ENCODE data around the gene GLG1. TPM values are rescaled to one million over a fixed set of nuclear protein-coding genes. Genes with fewer than 3 reads are reported as not detected.

GLG1 gene
- total and polyA plus RNA-seq, 4 donors = 107 to 149 (median 121) TPM

- WGBS (ENCODE audit: insufficient coverage) = 90% methylated on average over 3 of the region's 9 CpGs
- DNase-seq (ENCODE audit: low read depth in 4 of 6, low spot score in 6 of 6) = peak in 1 of 6 donors; percentile 17
- peaks cover 7% of the 10 kb centered on the region for H3K4me1 ChIP-seq (ENCODE audit: control insufficient read depth, insufficient read depth, low read length)
These were observed 5.6 kb downstream of the GLG1 start for GRCh38 chr16:74601126-74601871.

GRCh38 chr16:74596586-74596985, 10.3 kb downstream of the GLG1 start:
- Histone ChIP-seq H3K27ac (ENCODE audit: low read depth, low read length) (no peak overlapping the region), H3K27me3 (ENCODE audit: control insufficient read depth, insufficient read depth, low read length) (no peaks in the 10 kb centered on the region), H3K4me3 (ENCODE audit: low read depth, low read length) (no peak overlapping the region), H3K9me3 (ENCODE audit: control insufficient read depth, insufficient read depth, low read length) (no peaks in the 10 kb centered on the region), H3K4me1 (ENCODE audit: control insufficient read depth, insufficient read depth, low read length) (peaks cover 7% of the 10 kb centered on the region), H3K36me3 (ENCODE audit: control insufficient read depth, insufficient read depth, low read length) (no peaks in the 10 kb centered on the region)
- DNase-seq (ENCODE audit: low read depth in 4 of 6, low spot score in 6 of 6) = no peak
- WGBS (ENCODE audit: insufficient coverage) = no CpG with 5 or more reads among the region's 2 CpGs

More at GRCh38 chr16:74601126-74601871, 5.6 kb downstream of the GLG1 start:
- H3K9me3 ChIP-seq (ENCODE audit: control insufficient read depth, insufficient read depth, low read length) = no peaks in the 10 kb centered on the region
- no peak overlapping the region for H3K27ac ChIP-seq (ENCODE audit: low read depth, low read length)
- no peaks in the 10 kb centered on the region for H3K27me3 ChIP-seq (ENCODE audit: control insufficient read depth, insufficient read depth, low read length)
- no peak overlapping the region for H3K4me3 ChIP-seq (ENCODE audit: low read depth, low read length)
- no peaks in the 10 kb centered on the region for H3K36me3 ChIP-seq (ENCODE audit: control insufficient read depth, insufficient read depth, low read length)

DNA sequence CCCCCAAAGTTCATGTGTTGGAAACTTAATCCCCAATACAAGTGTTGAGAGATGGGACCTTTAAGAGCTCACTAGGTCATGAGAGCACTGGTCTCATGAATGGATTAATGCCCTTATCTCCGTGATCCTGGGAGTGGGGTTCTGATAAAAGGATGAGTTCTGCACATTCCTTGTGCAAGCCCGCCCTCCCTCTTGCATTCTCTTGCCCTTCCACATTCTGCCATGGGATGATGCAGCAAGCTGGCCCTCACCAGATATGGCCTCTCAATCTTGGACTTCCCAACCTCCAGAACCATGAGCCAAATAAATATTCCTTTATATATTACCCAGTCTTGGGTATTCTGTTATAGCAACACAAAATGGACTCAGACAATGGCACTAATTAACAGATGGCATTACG, 14.1 kb downstream of the GLG1 start:
- WGBS (ENCODE audit: insufficient coverage) = 100% methylated on average over 1 of the region's 3 CpGs
- Histone ChIP-seq H3K4me1 (ENCODE audit: control insufficient read depth, insufficient read depth, low read length) (peaks cover 7% of the 10 kb centered on the region), H3K27ac (ENCODE audit: low read depth, low read length) (no peak overlapping the region), H3K9me3 (ENCODE audit: control insufficient read depth, insufficient read depth, low read length) (no peaks in the 10 kb centered on the region), H3K4me3 (ENCODE audit: low read depth, low read length) (no peak overlapping the region), H3K36me3 (ENCODE audit: control insufficient read depth, insufficient read depth, low read length) (no peaks in the 10 kb centered on the region), H3K27me3 (ENCODE audit: control insufficient read depth, insufficient read depth, low read length) (no peaks in the 10 kb centered on the region)
- DNase-seq (ENCODE audit: low read depth in 4 of 6, low spot score in 6 of 6) = no peak

DNA sequence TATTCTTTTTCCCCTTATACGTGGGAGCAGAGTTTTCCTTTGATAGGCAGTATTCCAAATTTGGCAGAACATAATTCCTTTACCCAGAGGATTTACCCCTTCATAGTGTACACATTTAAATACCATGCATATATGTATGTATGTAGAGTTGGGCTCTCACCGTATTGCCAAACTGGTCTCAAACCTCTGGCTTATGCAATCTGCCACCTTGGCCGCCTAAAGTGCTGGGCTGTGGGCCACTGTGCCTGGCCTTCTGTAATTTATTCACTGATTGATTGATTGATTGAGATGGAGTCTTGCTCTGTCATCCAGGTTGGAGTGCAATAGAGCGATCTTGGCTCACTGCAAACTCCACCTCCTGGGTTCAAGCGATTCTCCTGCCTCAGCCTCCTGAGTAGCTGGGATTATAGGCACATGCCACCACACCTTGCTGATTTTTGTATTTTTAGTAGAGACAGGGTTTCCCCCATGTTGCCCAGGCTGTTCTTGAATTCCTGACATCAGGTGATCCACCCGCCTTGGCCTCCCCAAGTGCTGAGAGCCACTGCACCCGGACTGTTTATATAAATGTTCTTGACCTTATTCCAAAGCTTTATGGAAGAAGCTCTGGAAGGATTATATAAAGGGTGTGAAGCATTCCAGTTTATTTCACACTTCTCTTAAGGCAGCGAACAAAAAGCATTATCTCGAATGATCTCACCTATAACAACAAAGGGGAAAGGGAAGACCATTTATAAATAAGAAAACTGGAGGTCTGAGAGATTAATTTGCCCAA, 14.9 kb downstream of the GLG1 start:
- Histone ChIP-seq H3K4me3 (ENCODE audit: low read depth, low read length) (no peak overlapping the region), H3K27ac (ENCODE audit: low read depth, low read length) (no peak overlapping the region), H3K4me1 (ENCODE audit: control insufficient read depth, insufficient read depth, low read length) (peaks cover 7% of the 10 kb centered on the region), H3K36me3 (ENCODE audit: control insufficient read depth, insufficient read depth, low read length) (no peaks in the 10 kb centered on the region), H3K27me3 (ENCODE audit: control insufficient read depth, insufficient read depth, low read length) (no peaks in the 10 kb centered on the region), H3K9me3 (ENCODE audit: control insufficient read depth, insufficient read depth, low read length) (no peaks in the 10 kb centered on the region)
- 50% methylated on average over 2 of the region's 9 CpGs for WGBS (ENCODE audit: insufficient coverage)
- no peak for DNase-seq (ENCODE audit: low read depth in 4 of 6, low spot score in 6 of 6)

GRCh38 chr16:74586948-74587347, 20.0 kb downstream of the GLG1 start:
- no peaks in the 10 kb centered on the region for H3K36me3 ChIP-seq (ENCODE audit: control insufficient read depth, insufficient read depth, low read length)
- no peaks in the 10 kb centered on the region for H3K4me1 ChIP-seq (ENCODE audit: control insufficient read depth, insufficient read depth, low read length)
- H3K27me3 ChIP-seq (ENCODE audit: control insufficient read depth, insufficient read depth, low read length) = no peaks in the 10 kb centered on the region
- DNase-seq (ENCODE audit: low read depth in 4 of 6, low spot score in 6 of 6) = no peak
- no peak overlapping the region for H3K4me3 ChIP-seq (ENCODE audit: low read depth, low read length)
- H3K27ac ChIP-seq (ENCODE audit: low read depth, low read length) = no peak overlapping the region
- WGBS (ENCODE audit: insufficient coverage) = 53% methylated on average over 3 of the region's 6 CpGs
- no peaks in the 10 kb centered on the region for H3K9me3 ChIP-seq (ENCODE audit: control insufficient read depth, insufficient read depth, low read length)

- Histone ChIP-seq H3K9me3 (ENCODE audit: control insufficient read depth, insufficient read depth, low read length) (no peaks in the 10 kb centered on the region), H3K4me3 (ENCODE audit: low read depth, low read length) (no peak overlapping the region), H3K27me3 (ENCODE audit: control insufficient read depth, insufficient read depth, low read length) (no peaks in the 10 kb centered on the region), H3K27ac (ENCODE audit: low read depth, low read length) (no peak overlapping the region), H3K36me3 (ENCODE audit: control insufficient read depth, insufficient read depth, low read length) (no peaks in the 10 kb centered on the region), H3K4me1 (ENCODE audit: control insufficient read depth, insufficient read depth, low read length) (no peaks in the 10 kb centered on the region)
- DNase-seq (ENCODE audit: low read depth in 4 of 6, low spot score in 6 of 6) = no peak
- WGBS (ENCODE audit: insufficient coverage) = 100% methylated on average over 1 of the region's 6 CpGs
These were observed 21.0 kb downstream of the GLG1 start for GRCh38 chr16:74585846-74586443.

DNA sequence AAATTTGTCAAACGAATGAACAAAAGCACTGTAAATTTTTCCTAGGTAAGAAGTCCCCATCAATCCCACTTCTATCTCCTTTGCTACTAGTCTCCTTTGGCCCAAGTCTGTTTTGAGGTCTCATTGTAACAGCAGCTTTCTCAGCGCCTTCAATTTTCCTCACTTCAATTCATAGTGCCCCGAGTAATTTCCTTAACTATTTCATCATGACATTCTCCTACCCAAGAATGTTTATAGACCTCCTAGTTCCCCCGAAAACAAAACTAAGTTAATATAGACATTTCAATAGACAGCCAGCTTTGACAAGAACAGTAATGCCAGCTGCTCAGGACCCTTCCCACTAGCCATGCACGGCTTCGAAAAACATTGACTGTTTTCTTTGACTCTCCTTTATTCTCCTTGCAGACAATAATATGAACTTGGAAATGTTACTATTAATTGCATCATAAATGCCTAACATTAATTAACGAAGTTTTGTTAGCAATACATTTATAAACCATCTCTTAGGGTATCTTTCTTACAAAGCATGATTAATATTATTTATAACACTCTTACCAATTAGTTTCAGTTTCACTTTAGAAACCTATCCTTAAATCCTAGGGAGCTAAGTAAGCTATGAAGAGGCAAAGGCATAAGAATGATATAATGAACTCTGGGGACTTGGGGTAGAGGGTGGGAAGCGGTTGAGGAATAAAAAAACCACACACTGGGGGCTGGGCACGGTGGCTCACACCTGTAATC, 22.8 kb downstream of the GLG1 start:
- 96% methylated on average over 4 of the region's 9 CpGs for WGBS (ENCODE audit: insufficient coverage)
- Histone ChIP-seq H3K9me3 (ENCODE audit: control insufficient read depth, insufficient read depth, low read length) (no peaks in the 10 kb centered on the region), H3K4me1 (ENCODE audit: control insufficient read depth, insufficient read depth, low read length) (no peaks in the 10 kb centered on the region), H3K4me3 (ENCODE audit: low read depth, low read length) (no peak overlapping the region), H3K36me3 (ENCODE audit: control insufficient read depth, insufficient read depth, low read length) (no peaks in the 10 kb centered on the region), H3K27ac (ENCODE audit: low read depth, low read length) (no peak overlapping the region), H3K27me3 (ENCODE audit: control insufficient read depth, insufficient read depth, low read length) (no peaks in the 10 kb centered on the region)
- DNase-seq (ENCODE audit: low read depth in 4 of 6, low spot score in 6 of 6) = no peak

DNA sequence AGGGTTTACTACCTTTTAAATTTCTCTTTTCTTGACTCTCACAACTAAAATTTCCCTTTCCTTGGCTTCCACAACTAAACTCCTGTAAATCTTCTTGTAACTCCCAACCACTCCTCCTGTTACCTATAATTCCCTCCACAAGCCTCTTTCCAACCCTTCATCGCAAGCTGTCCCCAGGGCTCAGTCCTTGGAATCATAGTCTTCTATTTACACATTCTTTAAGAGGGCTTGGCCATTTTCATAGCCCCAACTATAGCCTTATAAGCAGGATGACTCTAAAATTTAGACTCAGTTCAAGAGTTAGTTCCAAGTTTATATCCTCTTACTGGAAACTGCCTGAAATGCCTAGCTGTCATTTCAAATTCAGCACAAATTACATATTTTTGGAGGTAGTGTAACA, 23.9 kb downstream of the GLG1 start:
- Histone ChIP-seq H3K27ac (ENCODE audit: low read depth, low read length) (no peak overlapping the region), H3K9me3 (ENCODE audit: control insufficient read depth, insufficient read depth, low read length) (no peaks in the 10 kb centered on the region), H3K4me3 (ENCODE audit: low read depth, low read length) (no peak overlapping the region), H3K36me3 (ENCODE audit: control insufficient read depth, insufficient read depth, low read length) (no peaks in the 10 kb centered on the region), H3K4me1 (ENCODE audit: control insufficient read depth, insufficient read depth, low read length) (no peaks in the 10 kb centered on the region), H3K27me3 (ENCODE audit: control insufficient read depth, insufficient read depth, low read length) (no peaks in the 10 kb centered on the region)
- WGBS (ENCODE audit: insufficient coverage) = 100% methylated on average over 1 of the region's 1 CpG
- DNase-seq (ENCODE audit: low read depth in 4 of 6, low spot score in 6 of 6) = no peak

DNA sequence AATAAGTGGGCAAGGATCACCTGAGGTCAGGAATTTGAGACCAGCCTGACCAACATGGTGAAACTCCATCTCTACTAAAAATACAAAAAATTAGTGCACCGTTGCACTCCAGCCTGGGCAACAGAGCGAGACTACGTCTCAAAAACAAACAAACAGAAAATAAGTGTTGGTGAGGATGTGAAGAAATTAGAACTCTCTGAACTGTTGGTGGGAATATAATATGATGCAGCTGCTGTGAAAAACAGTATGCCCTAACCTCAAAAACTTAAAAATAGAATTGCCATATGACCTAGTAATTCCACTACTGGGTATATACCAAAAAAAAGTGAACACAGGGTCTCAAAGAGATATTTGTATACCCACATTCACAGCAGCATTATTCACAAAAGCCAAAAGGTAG, 26.1 kb downstream of the GLG1 start:
- no peaks in the 10 kb centered on the region for H3K4me1 ChIP-seq (ENCODE audit: control insufficient read depth, insufficient read depth, low read length)
- WGBS (ENCODE audit: insufficient coverage) = no CpG with 5 or more reads among the region's 3 CpGs
- DNase-seq (ENCODE audit: low read depth in 4 of 6, low spot score in 6 of 6) = no peak
- H3K27me3 ChIP-seq (ENCODE audit: control insufficient read depth, insufficient read depth, low read length) = no peaks in the 10 kb centered on the region
- H3K9me3 ChIP-seq (ENCODE audit: control insufficient read depth, insufficient read depth, low read length) = no peaks in the 10 kb centered on the region
- H3K36me3 ChIP-seq (ENCODE audit: control insufficient read depth, insufficient read depth, low read length) = no peaks in the 10 kb centered on the region
- no peak overlapping the region for H3K4me3 ChIP-seq (ENCODE audit: low read depth, low read length)
- no peak overlapping the region for H3K27ac ChIP-seq (ENCODE audit: low read depth, low read length)

All from spinal cord (tissue), 10 donors.